Left lobe of liver (tissue), 2 donors: Measurements from ENCODE around the gene LRRC4. TPM values are rescaled to one million over a fixed set of nuclear protein-coding genes. Genes with fewer than 3 reads are reported as not detected.

Source experiments
- ATAC-seq: fragments of 200-7000 bp; cut with Tn5 transposase; one replicate; pipeline ENCODE4 v1.9.1; 2020; ENCODE audit warnings: mild to moderate bottlenecking, moderate library complexity
- DNase-seq: peaks from one replicate; pipeline ENCODE4 v3.0.0-alpha.2; 2020; ENCODE audit warnings: low spot score
- total RNA-seq: library from RNA; stranded (reverse); gene quantifications from one replicate; pipeline ENCODE4 v1.2.1, GENCODE V29; 2021
- donor health status: DM: no; HTN: no; CAD: no; lungs with moderate emphysema.
- donor health status: DM: no; HTN: yes; CAD: no.

Gene LRRC4, protein sequence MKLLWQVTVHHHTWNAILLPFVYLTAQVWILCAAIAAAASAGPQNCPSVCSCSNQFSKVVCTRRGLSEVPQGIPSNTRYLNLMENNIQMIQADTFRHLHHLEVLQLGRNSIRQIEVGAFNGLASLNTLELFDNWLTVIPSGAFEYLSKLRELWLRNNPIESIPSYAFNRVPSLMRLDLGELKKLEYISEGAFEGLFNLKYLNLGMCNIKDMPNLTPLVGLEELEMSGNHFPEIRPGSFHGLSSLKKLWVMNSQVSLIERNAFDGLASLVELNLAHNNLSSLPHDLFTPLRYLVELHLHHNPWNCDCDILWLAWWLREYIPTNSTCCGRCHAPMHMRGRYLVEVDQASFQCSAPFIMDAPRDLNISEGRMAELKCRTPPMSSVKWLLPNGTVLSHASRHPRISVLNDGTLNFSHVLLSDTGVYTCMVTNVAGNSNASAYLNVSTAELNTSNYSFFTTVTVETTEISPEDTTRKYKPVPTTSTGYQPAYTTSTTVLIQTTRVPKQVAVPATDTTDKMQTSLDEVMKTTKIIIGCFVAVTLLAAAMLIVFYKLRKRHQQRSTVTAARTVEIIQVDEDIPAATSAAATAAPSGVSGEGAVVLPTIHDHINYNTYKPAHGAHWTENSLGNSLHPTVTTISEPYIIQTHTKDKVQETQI
- 2.8 TPM for total RNA-seq

DNA sequence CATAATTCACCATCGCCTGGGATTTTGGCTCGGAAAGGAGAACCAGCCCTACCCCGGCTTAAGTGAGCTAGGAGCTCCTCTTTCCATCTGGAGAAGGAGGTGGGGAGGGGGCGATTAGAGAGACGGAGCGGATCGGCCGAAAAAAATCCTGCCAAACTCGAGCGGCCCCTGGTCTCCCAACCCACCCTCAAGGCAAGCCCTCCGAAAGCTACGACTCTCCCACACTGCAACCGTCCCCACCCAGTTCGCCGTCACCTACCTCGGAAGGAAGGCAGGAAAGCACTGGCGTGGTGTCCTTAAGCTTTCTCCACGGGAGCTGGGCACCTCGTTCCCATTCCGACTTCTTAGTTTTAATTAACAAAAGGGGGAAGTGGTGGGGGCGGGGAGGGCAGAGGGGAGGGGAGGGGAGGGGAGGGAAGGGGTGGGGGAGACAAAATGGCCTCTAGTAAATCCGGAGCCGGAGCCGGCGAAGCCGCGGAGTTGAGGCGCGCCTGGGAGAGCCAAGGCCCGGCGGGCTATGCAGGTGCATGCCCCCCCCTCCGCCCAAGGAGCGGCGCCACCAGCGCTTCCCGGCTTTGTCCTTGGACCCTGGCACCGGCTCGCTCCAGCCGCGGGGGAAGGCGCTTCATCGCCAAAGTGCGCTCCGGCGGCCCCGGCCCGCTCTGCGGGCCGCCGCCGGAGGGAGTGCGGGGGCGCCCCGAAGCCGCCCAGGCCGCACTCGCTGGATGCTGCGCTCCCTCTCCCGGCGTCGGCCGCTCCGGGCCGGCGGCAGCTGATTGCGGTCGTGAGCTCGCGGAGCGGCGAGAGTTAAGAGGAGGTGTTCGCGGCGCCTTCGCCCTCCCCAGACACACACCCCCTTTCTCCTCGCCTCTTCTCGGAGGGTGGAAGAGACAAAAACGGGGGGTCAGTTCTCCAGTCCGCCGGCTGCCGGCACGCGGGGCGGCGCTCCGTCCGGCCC, at the start of gene LRRC4:
Gene LRRC4 (minus strand): TSS at position 784 of the 958 bp plus-strand sequence. CDS start 797 bp downstream, outside the sequence.
- no peak for DNase-seq
- ATAC-seq: peak; percentile 5

DNA sequence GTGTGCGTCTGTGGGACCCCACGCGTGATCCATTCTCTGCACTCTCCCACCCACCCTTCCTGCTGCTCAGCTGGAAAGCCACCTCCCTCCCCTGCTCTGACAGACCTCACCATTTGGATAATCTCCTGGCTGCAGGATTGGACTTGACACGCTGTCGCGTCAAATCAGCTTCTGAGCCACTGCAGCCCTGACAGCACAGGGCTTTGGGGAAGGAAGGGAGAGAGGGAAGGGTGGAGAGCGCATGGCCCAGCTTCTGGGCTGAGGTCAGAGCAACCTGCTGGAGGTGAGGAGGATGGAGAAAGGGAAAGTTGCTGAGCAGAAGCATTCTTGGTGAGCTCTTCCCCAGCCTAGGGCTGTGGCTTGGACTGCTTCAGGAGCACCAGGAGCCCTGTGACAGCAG, 48.9 kb upstream of the LRRC4 start:
- DNase-seq (no peak), ATAC-seq (no peak)

DNA sequence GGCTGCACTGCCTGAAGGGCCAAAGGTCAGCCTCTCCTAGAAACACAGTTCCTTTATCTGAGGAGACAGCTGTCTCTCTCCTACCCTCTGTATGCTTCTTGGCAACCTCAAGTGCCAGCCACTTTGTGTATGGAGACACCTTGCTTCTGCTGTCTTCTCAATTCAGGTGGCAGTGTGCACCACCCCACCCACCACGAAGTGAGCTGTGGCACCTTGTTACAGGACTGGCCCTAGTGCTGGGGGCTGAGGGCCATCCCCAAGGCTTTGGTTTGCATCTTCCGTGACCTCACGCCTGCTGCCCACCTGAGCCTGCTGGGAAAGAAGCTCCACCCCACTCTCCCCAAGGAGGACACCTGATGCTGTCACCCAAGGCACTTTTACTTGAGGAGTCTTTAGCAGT, 47.1 kb upstream of the LRRC4 start:
- ATAC-seq (no peak), DNase-seq (no peak)

GRCh38 chr7:128076796-128077271, 45.6 kb upstream of the LRRC4 start:
- DNase-seq (peak; percentile 86), ATAC-seq (peak; percentile 85)

GRCh38 chr7:128076196-128076795, 45.1 kb upstream of the LRRC4 start:
- ATAC-seq: peak; percentile 2
- DNase-seq: no peak

- no peak for ATAC-seq
- DNase-seq: no peak
Measured at GRCh38 chr7:128075242-128076095, 44.2 kb upstream of the LRRC4 start.

DNA sequence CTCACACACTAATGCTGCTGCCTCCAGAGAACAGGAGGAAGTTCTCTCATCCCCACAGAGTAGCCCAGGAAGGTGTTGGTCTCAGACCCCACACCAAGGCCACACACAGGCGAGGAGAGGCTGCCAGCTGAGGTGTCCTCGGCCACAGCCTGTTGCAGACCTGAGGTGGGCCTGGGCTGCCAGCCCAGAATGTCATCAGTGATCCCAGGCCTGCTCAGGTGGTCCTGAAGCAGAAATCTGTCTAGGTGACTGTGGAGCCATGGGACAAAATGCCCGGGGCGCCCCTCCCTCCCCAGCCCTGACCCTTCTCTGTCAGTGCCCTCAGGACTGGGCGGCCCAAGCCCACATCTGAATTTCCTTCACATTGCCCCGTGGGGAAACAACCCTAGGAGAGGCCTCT, 43.5 kb upstream of the LRRC4 start:
- no peak for DNase-seq
- ATAC-seq: no peak

DNA sequence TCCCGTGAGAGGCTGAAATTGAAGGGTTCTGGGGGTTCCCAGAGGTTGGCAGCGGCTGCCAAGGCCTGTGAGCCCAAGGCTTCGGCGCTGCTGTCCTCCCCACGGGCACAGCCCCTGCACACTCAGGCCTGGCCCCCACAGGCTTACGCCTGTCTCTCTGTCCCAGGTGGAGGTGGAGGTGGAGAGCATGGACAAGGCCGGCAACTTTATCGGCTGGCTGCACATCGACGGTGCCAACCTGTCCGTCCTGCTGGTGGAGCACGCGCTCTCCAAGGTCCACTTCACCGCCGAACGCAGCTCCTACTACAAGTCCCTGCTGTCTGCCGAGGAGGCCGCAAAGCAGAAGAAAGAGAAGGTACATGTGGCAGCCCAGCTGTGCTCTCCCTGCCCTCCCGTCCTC, 43.1 kb upstream of the LRRC4 start:
- ATAC-seq: no peak
- DNase-seq: no peak

- DNase-seq (no peak), ATAC-seq (no peak)
Measured at GRCh38 chr7:128073671-128074310, 42.6 kb upstream of the LRRC4 start.

DNA sequence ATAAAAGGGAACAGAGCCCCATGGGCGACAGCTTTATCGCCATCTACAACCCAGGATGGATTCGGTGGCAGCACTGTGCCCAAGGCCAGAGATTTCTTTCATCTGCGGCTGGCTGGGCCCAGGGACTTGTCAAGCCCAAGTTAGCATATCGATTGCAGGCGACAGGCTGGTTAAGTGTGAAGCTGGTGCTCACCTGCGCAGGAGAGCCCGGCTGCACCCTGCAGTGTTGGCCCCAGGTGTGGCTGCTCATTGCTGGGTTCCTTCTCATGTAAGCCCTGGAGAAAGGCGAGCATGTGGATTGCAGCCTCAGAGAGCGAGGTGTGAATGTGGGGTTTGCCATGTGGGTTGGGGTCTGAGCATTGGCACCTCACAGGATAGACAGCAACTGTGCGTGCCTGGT, 40.6 kb upstream of the LRRC4 start:
- ATAC-seq: no peak
- DNase-seq: no peak

- ATAC-seq (no peak), DNase-seq (no peak)
Measured at GRCh38 chr7:128071376-128071775, 40.1 kb upstream of the LRRC4 start.

DNA sequence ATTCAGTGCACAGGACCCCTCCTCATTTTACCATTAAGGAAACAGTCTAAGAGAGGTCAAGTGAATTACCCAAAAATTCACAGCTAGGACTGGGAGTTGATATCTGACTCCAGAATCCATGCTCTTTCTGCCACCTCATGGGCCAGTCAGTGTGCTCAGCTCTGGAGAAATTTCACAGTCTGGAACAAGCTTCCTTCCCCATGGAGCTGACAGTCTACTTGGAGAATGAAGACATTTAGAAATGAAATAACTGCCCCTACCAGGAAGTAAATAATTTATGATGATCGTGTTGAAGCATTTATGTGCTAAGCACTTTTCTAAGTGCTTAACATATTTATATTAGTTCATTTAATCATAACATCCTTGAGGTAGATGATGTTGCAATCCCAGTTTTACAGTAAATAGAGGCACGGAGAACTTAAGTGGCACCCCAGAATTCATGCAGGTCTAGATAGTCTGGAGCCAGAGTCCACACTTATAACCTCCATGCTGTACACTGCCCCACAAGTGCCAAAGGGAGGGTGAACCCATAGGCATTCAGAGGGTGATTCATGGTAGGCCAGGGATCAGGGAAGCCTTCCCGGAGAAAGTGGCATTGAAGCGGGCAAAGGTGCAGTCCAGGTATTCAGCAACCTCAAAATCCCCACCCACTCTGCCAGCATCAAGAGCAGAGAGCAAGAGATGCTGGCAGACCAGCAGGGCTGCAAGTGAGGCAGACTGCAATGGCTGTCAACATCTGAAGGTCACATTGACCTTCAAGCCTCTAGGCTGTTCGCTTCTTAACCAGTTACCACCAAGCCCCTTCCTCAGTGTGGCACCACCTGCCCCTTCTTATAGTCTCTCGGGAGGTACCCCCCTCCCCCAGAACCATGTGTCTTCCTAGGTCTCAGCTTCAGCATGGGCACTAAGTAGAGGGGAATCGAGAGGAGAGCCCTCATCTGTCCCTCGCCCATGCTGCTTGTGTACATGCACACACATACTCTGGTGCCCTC, 38.4 kb upstream of the LRRC4 start:
- DNase-seq: no peak
- ATAC-seq: peak; percentile 13

- ATAC-seq (no peak), DNase-seq (no peak)
Measured at GRCh38 chr7:128068785-128069184, 37.5 kb upstream of the LRRC4 start.

GRCh38 chr7:128067983-128068382, 36.7 kb upstream of the LRRC4 start:
- no peak for ATAC-seq
- DNase-seq: no peak

- DNase-seq (no peak), ATAC-seq (no peak)
Measured at GRCh38 chr7:128066858-128067257, 35.6 kb upstream of the LRRC4 start.

GRCh38 chr7:128066395-128066794, 35.2 kb upstream of the LRRC4 start:
- no peak for DNase-seq
- ATAC-seq: no peak

DNA sequence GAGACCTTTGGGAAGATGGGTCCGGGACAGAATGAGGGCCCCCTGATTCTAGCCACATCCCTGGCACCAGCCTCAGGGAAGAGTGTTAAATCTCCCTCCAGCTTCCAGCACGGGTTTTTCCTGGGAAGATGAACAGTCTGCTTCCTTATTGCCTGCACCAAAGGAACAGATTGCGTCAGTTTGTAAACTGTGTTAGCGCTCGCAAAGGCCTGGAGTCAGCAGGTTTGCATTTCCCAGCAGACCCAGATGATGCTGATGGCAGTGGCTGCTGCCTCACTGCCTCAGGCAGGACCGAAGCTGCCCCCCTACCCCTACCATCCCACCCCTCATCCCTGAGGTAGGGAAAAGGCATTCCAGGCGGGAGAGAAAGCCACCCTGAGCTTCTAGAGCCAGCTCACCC, 34.6 kb upstream of the LRRC4 start:
- ATAC-seq (no peak), DNase-seq (no peak)

GRCh38 chr7:128063088-128063487, 31.9 kb upstream of the LRRC4 start:
- no peak for ATAC-seq

More at GRCh38 chr7:128063088-128063487, 31.9 kb upstream of the LRRC4 start:
- DNase-seq: no peak
